Skeletal muscle satellite cell (primary cell): ENCODE results near the gene RGS11. TPM values are rescaled to one million over a fixed set of nuclear protein-coding genes. Genes with fewer than 3 reads are reported as not detected.

ENCODE experiments used
- H3K27me3 ChIP-seq: 2 replicates; pipeline ENCODE4 v1.7.0; 2013; ENCODE audit warnings: low read length; ENCODE audit not compliant: control insufficient read depth, insufficient read depth
- H3K36me3 ChIP-seq: 2 replicates; pipeline ENCODE4 v1.7.0; 2013; ENCODE audit warnings: mild to moderate bottlenecking, control low read depth, low read length; ENCODE audit not compliant: insufficient read depth
- H3K4me1 ChIP-seq: 2 replicates; pipeline ENCODE4 v1.7.0; 2013; ENCODE audit warnings: low read length; ENCODE audit not compliant: control insufficient read depth, insufficient read depth
- H3K4me2 ChIP-seq: 2 replicates; pipeline ENCODE4 v1.7.0; 2013; ENCODE audit warnings: mild to moderate bottlenecking, low read length
- H3K4me3 ChIP-seq: 2 replicates; pipeline ENCODE4 v1.7.0; 2013; ENCODE audit warnings: low read length
- H3K9ac ChIP-seq: 2 replicates; pipeline ENCODE4 v1.7.0; 2013; ENCODE audit warnings: mild to moderate bottlenecking, low read depth, low read length, moderate library complexity
- H3K9me3 ChIP-seq: replicated peaks from 2 replicates; pipeline ENCODE4 v1.7.0; 2013; ENCODE audit warnings: mild to moderate bottlenecking, control low read depth, low read length
- total RNA-seq: library from RNA; depleted of rRNA; stranded (reverse); fragments of >200 nt; gene quantifications from 2 replicates; pipeline ENCODE4 v1.2.3, GENCODE V29; 2012; rRNA removed

Gene RGS11
- 0.76 and 0.87 TPM in 2 replicates for total RNA-seq

DNA sequence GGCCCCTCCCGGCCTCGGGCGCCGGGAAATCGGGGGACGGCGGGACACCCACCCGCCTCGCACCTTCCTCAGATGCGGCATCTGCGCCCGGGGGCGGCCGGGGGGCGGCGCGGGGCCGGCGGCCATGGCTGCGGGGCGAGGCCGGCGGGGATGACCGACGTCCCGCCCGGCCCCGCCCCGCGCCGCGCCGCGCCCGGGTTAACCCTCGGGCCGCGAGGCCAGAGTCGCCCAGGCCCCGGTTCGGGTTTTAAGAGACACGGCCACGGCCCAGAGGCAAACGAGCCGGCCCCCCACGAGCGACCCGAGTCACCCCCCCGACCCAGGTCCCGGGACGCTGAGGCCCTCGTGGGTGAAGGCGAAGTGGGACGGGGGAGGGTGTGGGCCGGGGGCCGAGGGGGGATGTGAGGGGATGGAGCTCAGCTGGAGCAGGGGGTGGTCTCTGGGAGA, at the start of gene RGS11:
Gene RGS11 (minus strand): TSS at position 159 of the 447 bp plus-strand sequence. CDS start 33 bp downstream, at position 126.
- Histone ChIP-seq H3K9me3 (no peaks in the 10 kb centered on the region), H3K36me3 (no peaks in the 10 kb centered on the region), H3K4me3 (peak within 1 kb of the TSS; percentile 63), H3K9ac (no peak within 1 kb of the TSS), H3K27me3 (peaks cover 13% of the 10 kb centered on the region), H3K4me1 (peaks cover 4% of the 10 kb centered on the region), H3K4me2 (peak within 1 kb of the TSS; percentile 76)

- peaks cover 13% of the 10 kb centered on the region for H3K4me1 ChIP-seq
- no peaks in the 10 kb centered on the region for H3K27me3 ChIP-seq
- no peak overlapping the region for H3K4me2 ChIP-seq
- no peaks in the 10 kb centered on the region for H3K9me3 ChIP-seq
- H3K4me3 ChIP-seq, result no peak overlapping the region
- H3K36me3 ChIP-seq, result no peaks in the 10 kb centered on the region
- no peak overlapping the region for H3K9ac ChIP-seq
Measured at GRCh38 chr16:324451-325334, 48.9 kb upstream of the RGS11 start.

GRCh38 chr16:324201-324450, 48.4 kb upstream of the RGS11 start:
- Histone ChIP-seq H3K9ac (no peak overlapping the region), H3K4me2 (no peak overlapping the region), H3K36me3 (peaks cover 2% of the 10 kb centered on the region), H3K4me1 (peaks cover 13% of the 10 kb centered on the region), H3K9me3 (no peaks in the 10 kb centered on the region), H3K4me3 (no peak overlapping the region), H3K27me3 (no peaks in the 10 kb centered on the region)

DNA sequence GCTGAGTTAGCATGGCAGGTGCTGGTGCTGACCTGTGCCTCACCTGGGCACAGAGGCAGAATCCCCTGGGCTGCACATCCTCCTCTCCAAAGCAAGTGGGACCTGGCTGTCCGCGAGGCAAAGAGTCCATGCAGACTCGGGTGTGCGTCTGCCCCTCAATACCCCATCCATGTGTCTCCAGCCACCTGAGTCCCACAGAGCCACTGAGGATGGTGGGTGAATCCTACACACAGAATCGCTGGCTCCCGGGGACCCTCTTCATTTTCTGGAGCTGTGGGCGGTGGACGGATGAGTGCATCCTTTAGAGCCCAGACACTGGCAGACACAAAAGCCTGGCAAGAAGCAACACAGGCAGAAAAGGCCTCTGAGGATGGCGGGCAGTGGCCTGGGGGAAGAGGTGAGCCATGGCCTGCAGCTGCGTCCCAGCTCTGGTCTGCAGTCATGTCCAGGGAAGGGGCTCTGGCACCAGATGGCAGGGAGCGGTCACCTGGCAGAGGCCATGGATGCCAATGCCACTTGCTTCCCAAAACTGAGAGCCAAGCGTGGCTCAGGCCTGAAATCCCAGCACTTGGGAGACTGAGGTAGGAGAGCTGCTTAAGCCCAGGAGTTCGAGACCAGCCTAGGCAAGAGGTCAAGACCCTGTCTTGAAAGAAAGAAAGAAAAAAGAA, 46.9 kb upstream of the RGS11 start:
- H3K4me1 ChIP-seq, result peaks cover 8% of the 10 kb centered on the region
- H3K4me2 ChIP-seq, result no peak overlapping the region
- no peaks in the 10 kb centered on the region for H3K9me3 ChIP-seq
- H3K9ac ChIP-seq, result no peak overlapping the region
- peaks cover 9% of the 10 kb centered on the region for H3K36me3 ChIP-seq
- H3K27me3 ChIP-seq, result no peaks in the 10 kb centered on the region
- no peak overlapping the region for H3K4me3 ChIP-seq

DNA sequence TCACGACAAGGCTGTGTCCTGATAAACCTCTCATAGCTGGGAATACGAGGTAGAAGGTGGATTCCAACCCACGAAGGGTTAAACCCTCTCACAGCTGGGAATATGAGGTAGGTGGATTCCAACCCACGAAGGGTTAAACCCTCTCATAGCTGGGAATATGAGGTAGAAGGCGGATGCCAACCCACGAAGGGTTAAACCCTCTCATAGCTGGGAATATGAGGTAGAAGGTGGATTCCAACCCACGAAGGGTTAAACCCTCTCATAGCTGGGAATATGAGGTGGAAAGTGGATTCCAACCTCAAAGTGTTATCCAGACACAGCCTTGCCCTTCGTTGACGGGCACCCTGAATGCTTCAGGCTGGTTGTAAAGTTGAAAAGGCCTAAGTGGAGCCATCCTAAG, 45.8 kb upstream of the RGS11 start:
- no peak overlapping the region for H3K4me3 ChIP-seq

GRCh38 chr16:320206-320605, 44.5 kb upstream of the RGS11 start:
- H3K27me3 ChIP-seq, result no peaks in the 10 kb centered on the region
- H3K4me2 ChIP-seq, result no peak overlapping the region
- H3K36me3 ChIP-seq, result peaks cover 9% of the 10 kb centered on the region
- H3K4me3 ChIP-seq, result no peak overlapping the region
- H3K9ac ChIP-seq, result no peak overlapping the region
- H3K4me1 ChIP-seq, result no peaks in the 10 kb centered on the region
- H3K9me3 ChIP-seq, result no peaks in the 10 kb centered on the region

More for the DNA sequence above, 45.8 kb upstream of the RGS11 start:
- no peaks in the 10 kb centered on the region for H3K9me3 ChIP-seq
- H3K4me2 ChIP-seq, result no peak overlapping the region
- no peaks in the 10 kb centered on the region for H3K27me3 ChIP-seq
- no peaks in the 10 kb centered on the region for H3K4me1 ChIP-seq
- H3K36me3 ChIP-seq, result peaks cover 9% of the 10 kb centered on the region
- no peak overlapping the region for H3K9ac ChIP-seq

- Histone ChIP-seq H3K4me2 (no peak overlapping the region), H3K27me3 (no peaks in the 10 kb centered on the region), H3K4me3 (no peak overlapping the region), H3K36me3 (peaks cover 19% of the 10 kb centered on the region), H3K9ac (no peak overlapping the region), H3K9me3 (no peaks in the 10 kb centered on the region), H3K4me1 (no peaks in the 10 kb centered on the region)
Measured at GRCh38 chr16:318628-319027, 42.9 kb upstream of the RGS11 start.

DNA sequence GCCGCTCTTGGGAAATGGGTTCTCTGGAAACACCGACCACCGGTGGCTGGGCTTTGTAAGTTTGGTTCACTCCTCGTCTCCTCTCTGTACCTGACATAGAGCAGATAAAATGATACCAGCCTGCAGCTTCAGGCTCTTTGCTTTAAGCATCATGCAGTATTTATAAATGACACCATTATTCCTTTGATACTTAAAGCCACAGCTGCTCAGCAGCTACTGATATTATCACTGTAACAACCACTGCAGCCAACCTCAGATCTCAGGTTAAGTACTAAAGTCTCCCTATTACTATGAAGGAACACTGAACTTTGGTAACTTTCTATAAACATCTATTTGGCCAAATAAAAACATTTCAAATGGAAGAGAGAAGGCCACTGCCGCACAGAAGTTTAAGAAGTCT, 41.8 kb upstream of the RGS11 start:
- Histone ChIP-seq H3K4me2 (no peak overlapping the region), H3K4me1 (no peaks in the 10 kb centered on the region), H3K9me3 (no peaks in the 10 kb centered on the region), H3K9ac (no peak overlapping the region), H3K27me3 (no peaks in the 10 kb centered on the region), H3K4me3 (no peak overlapping the region), H3K36me3 (peaks cover 26% of the 10 kb centered on the region)

DNA sequence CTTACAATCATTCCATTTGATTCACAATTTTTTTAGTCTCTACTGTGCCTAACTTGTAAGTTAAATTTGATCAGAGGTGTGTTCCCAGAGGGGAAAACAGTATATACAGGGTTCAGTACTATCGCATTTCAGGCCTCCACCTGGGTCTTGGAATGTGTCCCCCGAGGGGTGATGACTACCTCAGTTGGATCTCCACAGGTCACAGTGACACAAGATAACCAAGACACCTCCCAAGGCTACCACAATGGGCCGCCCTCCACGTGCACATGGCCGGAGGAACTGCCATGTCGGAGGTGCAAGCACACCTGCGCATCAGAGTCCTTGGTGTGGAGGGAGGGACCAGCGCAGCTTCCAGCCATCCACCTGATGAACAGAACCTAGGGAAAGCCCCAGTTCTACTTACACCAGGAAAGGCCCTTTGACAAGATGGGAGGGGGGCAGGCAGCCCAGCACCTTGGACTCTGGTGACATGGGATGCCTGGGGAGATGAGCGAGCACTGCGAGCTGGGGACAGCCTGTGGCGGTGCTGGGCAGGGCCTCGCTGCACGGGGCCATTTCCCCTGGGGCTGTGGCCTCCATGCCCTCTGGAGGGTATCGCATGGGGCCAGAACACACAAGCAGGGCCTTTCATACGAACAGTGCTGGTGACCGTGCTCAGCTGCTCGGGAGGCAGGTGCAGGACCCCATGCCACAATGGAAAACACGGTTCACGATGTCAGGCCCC, 41.2 kb upstream of the RGS11 start:
- Histone ChIP-seq H3K9ac (no peak overlapping the region), H3K36me3 (peaks cover 33% of the 10 kb centered on the region), H3K4me1 (no peaks in the 10 kb centered on the region)

DNA sequence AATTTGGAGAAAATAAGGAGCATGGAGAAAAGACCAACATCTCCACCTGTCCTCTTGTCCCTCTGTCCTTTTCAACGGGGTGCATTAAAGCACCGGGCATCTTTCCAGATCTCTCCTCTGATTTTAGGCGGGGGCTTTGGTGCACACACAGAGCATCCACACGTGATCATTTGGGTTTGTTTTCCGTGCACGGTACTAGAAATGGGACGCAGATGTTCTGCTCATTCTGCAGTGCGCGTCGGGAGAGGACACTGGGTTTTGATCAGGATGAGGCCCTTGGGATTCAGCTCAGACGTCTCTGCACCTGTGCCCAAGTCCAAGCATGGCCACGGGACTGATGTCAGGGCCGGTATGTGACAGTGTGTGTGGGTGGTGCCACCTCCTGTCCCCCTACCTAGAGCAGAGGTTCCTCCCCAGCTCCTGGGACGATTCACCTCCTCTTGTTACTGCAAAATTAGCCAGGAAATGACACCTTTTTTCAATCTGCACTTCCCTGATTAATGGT, 39.1 kb upstream of the RGS11 start:
- Histone ChIP-seq H3K27me3 (no peaks in the 10 kb centered on the region), H3K9me3 (no peaks in the 10 kb centered on the region), H3K4me3 (no peak overlapping the region), H3K4me2 (no peak overlapping the region), H3K36me3 (peaks cover 35% of the 10 kb centered on the region), H3K4me1 (no peaks in the 10 kb centered on the region), H3K9ac (no peak overlapping the region)

More for the DNA sequence above, 41.2 kb upstream of the RGS11 start:
- no peak overlapping the region for H3K4me3 ChIP-seq
- no peak overlapping the region for H3K4me2 ChIP-seq
- no peaks in the 10 kb centered on the region for H3K27me3 ChIP-seq
- no peaks in the 10 kb centered on the region for H3K9me3 ChIP-seq

GRCh38 chr16:314351-314750, 38.6 kb upstream of the RGS11 start:
- Histone ChIP-seq H3K27me3 (no peaks in the 10 kb centered on the region), H3K9ac (no peak overlapping the region), H3K4me3 (no peak overlapping the region), H3K4me1 (no peaks in the 10 kb centered on the region), H3K9me3 (no peaks in the 10 kb centered on the region), H3K36me3 (peaks cover 40% of the 10 kb centered on the region), H3K4me2 (no peak overlapping the region)
